Stimulated activated naive CD8-positive, alpha-beta T cell treated with anti-CD3 and anti-CD28 coated beads, Interleukin-15, Interleukin-2, amounts not matched to agents 100 U/mL and 50 U/mL, for 24 hours (primary cell): ENCODE measurements around the gene AMH.

ENCODE experiments used
- ATAC-seq: fragments of 150-1000 bp; cut with Tn5 transposase; one replicate; pipeline ENCODE4 v1.10.0; 2021
- DNase-seq: peaks from one replicate; pipeline ENCODE4 v3.0.0; 2021

Gene AMH

DNA sequence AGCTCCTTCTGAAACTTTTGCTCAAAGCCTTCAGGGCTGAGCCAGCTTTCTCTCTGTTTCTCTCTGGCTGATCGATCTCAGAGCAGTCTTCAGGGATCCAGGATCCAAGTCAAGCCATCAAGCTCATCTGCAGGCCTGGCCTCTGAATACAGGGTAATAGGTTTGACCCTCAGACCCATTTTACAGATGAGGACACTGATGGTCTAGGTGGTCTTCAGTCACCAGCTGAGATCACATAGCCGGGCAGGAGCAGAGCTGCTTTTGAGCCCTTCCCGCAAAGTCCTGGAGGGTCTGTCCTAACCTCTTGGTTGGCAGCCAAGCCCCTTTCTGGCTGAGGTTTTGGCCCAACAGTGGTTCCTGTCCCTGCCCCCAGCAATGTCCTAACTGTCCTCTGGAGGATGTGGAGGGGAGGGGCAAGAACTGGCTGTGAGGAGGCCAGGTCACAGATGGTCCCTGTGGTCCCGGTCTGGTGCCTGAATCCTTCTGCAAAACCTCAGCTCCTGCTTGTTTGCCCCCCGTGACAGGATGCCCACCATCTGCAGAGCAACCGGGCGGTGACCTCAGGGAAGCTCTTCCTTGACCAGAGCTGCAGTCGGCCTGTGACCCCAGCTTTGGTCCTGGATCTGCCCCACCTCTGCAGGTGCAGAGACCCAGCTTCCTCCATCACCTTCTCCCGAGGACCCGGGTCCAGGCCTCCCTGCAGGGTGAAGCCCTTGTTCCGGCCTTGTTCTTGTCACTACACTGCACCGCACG, 38.6 kb downstream of the AMH start:
- DNase-seq (no peak), ATAC-seq (no peak)

DNA sequence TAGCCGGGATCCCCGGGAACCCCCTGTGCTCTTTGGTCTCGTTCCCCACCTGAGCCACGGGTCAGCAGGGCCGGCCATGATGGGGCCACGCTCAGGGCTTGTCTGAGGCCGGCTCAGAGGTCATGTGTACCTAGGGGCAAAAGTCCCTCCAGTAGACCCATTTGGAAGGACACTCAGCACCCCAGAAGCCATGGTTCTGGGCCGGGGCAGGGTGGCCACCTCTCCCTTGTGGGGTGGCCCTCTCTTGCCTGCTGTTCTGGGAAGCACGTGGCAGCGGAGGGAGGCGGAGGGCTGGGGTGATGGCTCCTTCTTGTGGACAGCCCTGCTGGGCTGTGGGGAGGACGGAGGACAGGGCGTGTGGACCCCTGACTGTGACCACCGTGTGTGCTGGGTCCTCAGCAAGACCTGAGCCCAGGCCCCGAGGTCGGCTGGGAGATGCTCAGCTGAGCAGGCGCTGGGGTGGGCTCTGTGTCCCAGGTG, 39.3 kb downstream of the AMH start:
- DNase-seq = no peak
- no peak for ATAC-seq

DNA sequence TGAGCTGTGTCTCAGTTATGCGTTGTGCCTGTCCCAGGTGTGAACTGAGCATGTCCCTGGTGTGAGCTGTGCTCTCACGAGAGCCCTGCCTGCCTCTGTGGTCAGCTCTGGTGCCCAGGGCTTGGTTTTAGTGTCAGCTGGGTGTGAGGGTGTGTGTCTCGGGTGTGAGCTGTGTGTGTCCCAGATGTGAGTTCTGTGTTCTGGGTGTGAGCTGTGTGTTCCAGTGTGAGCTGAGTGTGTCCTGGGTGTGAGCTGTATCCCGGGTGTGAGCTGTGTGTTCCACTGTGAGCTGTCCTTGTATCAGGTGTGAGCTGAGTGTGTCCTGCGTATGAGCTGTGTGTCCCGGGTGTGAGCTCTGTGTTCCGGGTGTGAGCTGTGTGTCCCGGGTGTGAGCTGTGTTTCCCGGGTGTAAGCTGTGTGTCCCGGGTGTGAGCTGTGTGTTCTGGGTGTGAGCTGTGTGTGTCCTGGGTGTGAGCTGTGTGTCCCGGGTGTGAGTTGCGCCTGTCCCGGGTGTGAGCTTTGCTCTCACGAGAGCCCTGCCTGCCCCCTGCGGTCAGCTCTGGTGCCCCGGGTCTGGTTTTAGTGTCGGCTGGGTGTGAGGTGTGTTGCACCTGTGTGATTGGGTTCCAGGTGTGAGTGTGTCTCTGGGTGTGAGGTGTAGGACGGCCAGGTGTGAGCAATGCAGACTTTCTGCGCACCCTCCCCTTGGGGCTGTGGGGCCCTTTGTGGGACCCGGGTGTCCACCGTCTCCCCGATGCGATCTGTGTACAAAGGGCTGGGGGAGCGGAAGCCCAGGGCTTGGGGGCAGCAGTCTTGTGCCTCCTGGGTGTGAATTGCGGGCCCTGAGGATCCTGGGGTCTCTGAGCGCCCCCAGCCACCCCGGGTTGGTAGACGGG, 39.9 kb downstream of the AMH start:
- DNase-seq (no peak), ATAC-seq (no peak)

DNA sequence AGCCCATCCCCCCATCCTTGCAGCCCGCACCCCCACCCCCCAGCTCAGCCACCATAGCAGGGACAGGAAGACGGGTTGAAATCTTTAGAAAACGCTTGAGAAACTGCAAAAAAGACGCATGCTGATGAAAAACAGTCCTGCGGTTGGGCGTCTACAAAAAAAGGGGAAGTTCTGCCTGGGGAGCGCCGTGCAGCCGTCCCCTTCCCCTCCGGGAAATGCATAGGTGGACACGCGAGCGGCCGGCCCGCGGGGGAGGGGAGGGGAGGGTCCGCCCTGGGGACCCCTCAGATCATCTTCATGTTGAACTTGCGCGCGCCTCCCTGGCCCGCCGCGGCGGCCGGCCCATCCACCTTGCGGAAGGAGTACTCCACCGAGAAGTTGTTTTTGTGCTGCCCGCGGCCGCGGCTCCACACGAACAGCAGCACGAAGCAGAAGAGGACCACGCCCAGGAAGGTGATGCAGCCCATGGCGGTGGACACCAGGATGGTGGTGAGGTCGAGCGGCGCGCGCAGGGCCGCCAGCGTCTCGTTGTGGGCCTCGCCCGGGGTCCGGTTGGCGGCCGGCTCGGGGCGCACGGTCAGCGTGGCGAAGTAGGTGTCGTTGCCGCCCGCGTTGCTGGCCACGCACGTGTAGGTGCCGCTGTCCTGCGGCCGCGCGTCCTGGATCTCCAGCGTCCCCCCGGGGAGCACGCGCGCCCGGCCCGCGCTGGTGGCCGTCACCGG, 40.8 kb downstream of the AMH start:
- ATAC-seq (peak; percentile 20), DNase-seq (peak; percentile 50)

DNA sequence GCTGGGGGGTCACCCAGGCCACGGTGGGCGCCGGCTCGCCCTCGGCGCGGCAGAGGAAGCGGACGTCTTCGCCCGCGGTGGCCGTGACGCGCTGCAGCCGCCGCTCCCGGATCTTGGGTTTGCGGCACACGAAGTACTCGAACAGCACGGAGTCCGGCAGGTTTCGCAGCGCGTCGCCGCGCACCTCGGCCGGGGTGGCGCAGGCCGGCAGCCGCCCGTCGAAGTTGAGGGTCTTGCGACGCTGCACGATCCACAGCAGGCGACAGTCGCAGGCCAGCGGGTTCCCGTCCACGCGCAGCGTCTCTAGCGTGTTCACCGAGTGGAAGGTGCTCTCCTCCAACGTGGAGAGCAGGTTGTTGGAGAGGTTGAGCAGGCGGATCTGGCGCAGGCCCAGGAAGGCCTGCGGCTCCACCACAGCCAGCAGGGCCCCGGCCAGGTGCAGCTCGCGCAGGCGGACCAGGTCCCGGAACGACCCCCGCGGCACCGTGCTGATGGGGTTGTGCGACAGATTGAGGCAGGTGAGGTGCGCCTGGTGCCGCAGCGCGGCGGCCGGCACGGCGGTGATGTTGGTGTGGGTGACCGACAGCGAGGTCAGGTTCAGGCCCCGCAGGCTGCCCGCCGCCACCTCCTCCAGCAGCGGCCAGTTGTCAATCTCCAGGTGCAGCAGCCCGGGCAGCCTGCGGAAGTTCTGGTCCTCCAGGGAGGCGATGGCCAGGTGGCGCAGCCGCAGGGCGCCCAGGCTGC, 41.5 kb downstream of the AMH start:
- DNase-seq (no peak), ATAC-seq (no peak)

DNA sequence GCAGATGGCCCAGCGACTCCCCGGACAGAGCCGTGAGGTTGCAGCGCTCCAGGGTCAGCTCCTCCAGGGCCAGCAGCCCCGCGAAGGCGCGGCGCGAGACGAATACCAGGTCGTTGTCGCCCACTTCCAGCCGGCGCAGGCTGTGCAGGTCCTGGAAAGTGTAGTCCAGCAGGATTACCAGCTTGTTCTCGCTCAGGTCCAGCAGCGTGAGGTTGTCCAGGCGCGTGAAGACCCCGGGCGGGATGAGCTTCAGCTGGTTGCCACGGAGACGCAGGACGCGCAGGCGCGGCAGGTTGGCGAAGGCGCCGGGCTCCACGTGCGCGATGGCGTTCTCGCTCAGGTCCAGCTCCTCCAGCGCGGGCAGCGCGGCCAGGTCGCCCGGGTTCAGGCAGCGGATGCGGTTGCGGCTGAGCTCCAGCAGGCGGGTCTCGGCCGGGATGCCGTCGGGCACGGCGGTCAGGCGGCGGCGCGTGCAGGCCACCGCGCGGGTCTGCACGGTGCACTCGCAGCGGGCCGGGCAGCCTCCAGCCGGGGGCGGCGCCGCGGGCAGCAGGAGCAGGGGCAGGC, 42.1 kb downstream of the AMH start:
- DNase-seq (no peak), ATAC-seq (no peak)

DNA sequence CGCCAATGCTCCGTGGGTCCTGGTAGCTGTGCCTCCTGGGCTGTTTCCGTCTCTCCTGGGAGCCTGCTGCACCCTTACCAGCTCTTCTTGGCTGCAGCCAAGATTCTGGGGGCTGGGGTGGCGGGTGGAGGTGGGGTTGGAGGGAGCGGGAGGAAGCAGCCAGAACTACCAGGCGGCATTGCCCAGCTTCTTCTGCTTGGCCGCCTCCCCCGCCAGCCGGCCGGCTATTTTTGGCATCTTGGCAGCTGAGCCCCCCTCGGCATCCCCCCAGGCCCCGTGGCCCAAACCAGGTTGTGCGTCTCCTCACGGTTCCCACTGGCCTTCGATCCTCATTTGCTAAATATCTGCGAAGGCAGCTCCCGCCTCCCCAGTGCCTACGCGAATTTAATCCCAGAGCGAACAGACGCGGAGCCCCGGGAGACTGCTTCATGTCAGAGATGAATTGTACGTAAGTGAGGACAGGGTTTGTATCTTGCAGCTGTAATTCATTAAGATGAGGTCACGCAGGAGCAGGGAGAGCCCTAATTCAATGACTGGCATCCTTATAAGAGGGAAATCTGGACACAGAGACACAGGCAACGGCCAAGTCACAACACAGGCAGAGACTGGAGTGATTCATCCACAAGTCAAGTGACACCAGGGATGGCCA, 45.7 kb downstream of the AMH start:
- ATAC-seq (no peak), DNase-seq (no peak)

DNA sequence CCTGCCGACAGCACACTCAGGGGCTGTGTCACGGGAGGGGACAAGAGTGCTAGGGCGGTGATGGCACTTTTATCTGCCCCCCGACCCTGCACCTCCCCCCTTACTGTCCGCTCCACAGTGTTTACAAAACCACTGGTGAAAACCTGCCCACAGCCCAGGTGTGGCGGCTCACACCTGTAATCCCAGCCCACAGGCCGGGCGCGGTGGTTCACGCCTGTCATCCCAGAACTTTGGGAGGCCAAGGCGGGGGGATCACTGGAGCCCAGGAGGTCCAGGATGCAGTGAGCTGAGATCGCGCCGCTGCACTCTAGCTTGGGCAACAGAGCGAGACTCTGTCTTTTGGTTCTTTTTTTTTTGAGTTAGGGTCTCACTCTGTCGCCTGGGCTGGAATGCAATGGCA, 47.0 kb downstream of the AMH start:
- DNase-seq (no peak), ATAC-seq (no peak)

DNA sequence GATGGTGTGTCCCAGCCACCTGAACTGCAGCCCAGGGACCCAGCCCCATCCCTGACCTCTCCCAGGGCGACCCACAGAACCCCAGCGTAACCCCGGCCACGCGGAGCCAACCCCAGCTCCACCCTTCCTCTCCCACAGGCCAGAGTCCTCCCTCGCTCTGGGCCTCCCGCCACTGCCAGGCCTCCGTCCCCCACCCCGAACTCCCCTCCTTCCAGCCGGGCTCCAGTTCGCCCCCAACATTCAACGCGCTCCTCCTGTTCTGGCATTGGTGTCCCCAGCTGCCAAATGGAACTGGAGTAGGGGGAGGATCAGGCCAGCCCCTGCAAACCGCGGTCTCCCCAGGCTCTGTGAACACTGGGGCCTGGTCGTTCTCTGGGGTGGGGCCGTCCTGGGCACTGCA, 51.4 kb downstream of the AMH start:
- ATAC-seq = no peak
- no peak for DNase-seq
